Measurements from ENCODE around the gene DNAJC11. TPM values are rescaled to one million over a fixed set of nuclear protein-coding genes. Genes with fewer than 3 reads are reported as not detected.

Gene DNAJC11
- total RNA-seq, 1 experiment from 2014 or later: 57.3 TPM

GRCh38 chr1:6690186-6690585 is 11.4 kb downstream of the DNAJC11 start:
- H3K27ac Mint-ChIP-seq (ENCODE audit: unreplicated experiment): no peak overlapping the region
- intact Hi-C loops (cut with micrococcal nuclease; ENCODE audit: unreplicated experiment): no loop called here
- no TSS peak for BruUV-seq (replicated peaks)
- CTCF ChIA-PET: interaction anchor here (0.7 kb wide), 1 partner anchor 183 kb away, joined by 3 read pairs; no protein-coding TSS in a partner anchor
- no peak overlapping the region for H3K4me3 Mint-ChIP-seq (ENCODE audit: low read depth, unreplicated experiment)
- DNase-seq: no peak
- TF ChIP-seq CTCF (IDR thresholded peaks at IDR 0.05; ENCODE audit: unreplicated experiment): no peak
- H3K27me3 Mint-ChIP-seq (ENCODE audit: unreplicated experiment): no peaks in the 10 kb centered on the region
- H3K4me1 Mint-ChIP-seq (ENCODE audit: low read depth, unreplicated experiment): peaks cover 9% of the 10 kb centered on the region
- H3K36me3 Mint-ChIP-seq (ENCODE audit: insufficient read depth, unreplicated experiment): no peaks in the 10 kb centered on the region
- H3K9me3 Mint-ChIP-seq (ENCODE audit: low read depth, unreplicated experiment): no peaks in the 10 kb centered on the region

- Mint-ChIP-seq H3K27ac (ENCODE audit: unreplicated experiment) (no peak overlapping the region), H3K9me3 (ENCODE audit: low read depth, unreplicated experiment) (no peaks in the 10 kb centered on the region), H3K27me3 (ENCODE audit: unreplicated experiment) (no peaks in the 10 kb centered on the region), H3K36me3 (ENCODE audit: insufficient read depth, unreplicated experiment) (no peaks in the 10 kb centered on the region), H3K4me3 (ENCODE audit: low read depth, unreplicated experiment) (no peak overlapping the region), H3K4me1 (ENCODE audit: low read depth, unreplicated experiment) (peaks cover 9% of the 10 kb centered on the region)
- no peak for DNase-seq
- TF ChIP-seq CTCF (IDR thresholded peaks at IDR 0.05; ENCODE audit: unreplicated experiment): no peak
- CTCF ChIA-PET: no interaction called here
- BruUV-seq (replicated peaks): no TSS peak
- intact Hi-C loops (cut with micrococcal nuclease; ENCODE audit: unreplicated experiment): no loop called here
Measured at GRCh38 chr1:6688757-6689156, 12.9 kb downstream of the DNAJC11 start.

- intact Hi-C loops (cut with micrococcal nuclease; ENCODE audit: unreplicated experiment): no loop called here
- CTCF ChIA-PET: no interaction called here
- Mint-ChIP-seq H3K27me3 (ENCODE audit: unreplicated experiment) (no peaks in the 10 kb centered on the region), H3K4me3 (ENCODE audit: low read depth, unreplicated experiment) (no peak overlapping the region), H3K4me1 (ENCODE audit: low read depth, unreplicated experiment) (peaks cover 9% of the 10 kb centered on the region), H3K27ac (ENCODE audit: unreplicated experiment) (no peak overlapping the region), H3K9me3 (ENCODE audit: low read depth, unreplicated experiment) (no peaks in the 10 kb centered on the region), H3K36me3 (ENCODE audit: insufficient read depth, unreplicated experiment) (no peaks in the 10 kb centered on the region)
- no TSS peak for BruUV-seq (replicated peaks)
- DNase-seq: no peak
- no peak for TF ChIP-seq CTCF (IDR thresholded peaks at IDR 0.05; ENCODE audit: unreplicated experiment)
Measured at GRCh38 chr1:6688001-6688400, 13.6 kb downstream of the DNAJC11 start.

- Mint-ChIP-seq H3K36me3 (ENCODE audit: insufficient read depth, unreplicated experiment) (peaks cover 4% of the 10 kb centered on the region), H3K4me3 (ENCODE audit: low read depth, unreplicated experiment) (no peak overlapping the region), H3K9me3 (ENCODE audit: low read depth, unreplicated experiment) (no peaks in the 10 kb centered on the region), H3K4me1 (ENCODE audit: low read depth, unreplicated experiment) (peaks cover 9% of the 10 kb centered on the region), H3K27me3 (ENCODE audit: unreplicated experiment) (no peaks in the 10 kb centered on the region), H3K27ac (ENCODE audit: unreplicated experiment) (no peak overlapping the region)
- CTCF ChIA-PET: interaction anchor here (0.6 kb wide), 1 partner anchor 71 kb away, joined by 4 read pairs; no protein-coding TSS in a partner anchor
- intact Hi-C loops (cut with micrococcal nuclease; ENCODE audit: unreplicated experiment): no loop called here
- DNase-seq: no peak
- TF ChIP-seq CTCF (IDR thresholded peaks at IDR 0.05; ENCODE audit: unreplicated experiment): no peak
- no TSS peak for BruUV-seq (replicated peaks)
Measured at GRCh38 chr1:6686294-6686693, 15.3 kb downstream of the DNAJC11 start.

All from Calu3 (cell line).